Measurements from ENCODE around the gene IFT122.

IFT122 gene

GRCh38 chr3:129461022-129461421 is 21.0 kb downstream of the IFT122 start:
- no peak overlapping the region for H3K4me3 Mint-ChIP-seq
- H3K9me3 Mint-ChIP-seq: no peaks in the 10 kb centered on the region
- TF ChIP-seq CTCF (IDR thresholded peaks at IDR 0.05): no peak
- no peaks in the 10 kb centered on the region for H3K4me1 Mint-ChIP-seq
- H3K27me3 Mint-ChIP-seq (ENCODE audit: low read depth, poor library complexity): no peaks in the 10 kb centered on the region
- no peak for DNase-seq
- H3K27ac Mint-ChIP-seq: no peak overlapping the region
- peaks cover 39% of the 10 kb centered on the region for H3K36me3 Mint-ChIP-seq (ENCODE audit: low read depth)

GRCh38 chr3:129461461-129462146 is 21.6 kb downstream of the IFT122 start:
- no peak overlapping the region for H3K27ac Mint-ChIP-seq
- no peak overlapping the region for H3K4me3 Mint-ChIP-seq
- no peak for TF ChIP-seq CTCF (IDR thresholded peaks at IDR 0.05)
- no peak for DNase-seq
- no peaks in the 10 kb centered on the region for H3K9me3 Mint-ChIP-seq
- H3K4me1 Mint-ChIP-seq: no peaks in the 10 kb centered on the region
- peaks cover under 1% of the 10 kb centered on the region for H3K27me3 Mint-ChIP-seq (ENCODE audit: low read depth, poor library complexity)
- H3K36me3 Mint-ChIP-seq (ENCODE audit: low read depth): peaks cover 38% of the 10 kb centered on the region

- Mint-ChIP-seq H3K27ac (no peak overlapping the region), H3K4me1 (no peaks in the 10 kb centered on the region), H3K27me3 (ENCODE audit: low read depth, poor library complexity) (peaks cover 4% of the 10 kb centered on the region), H3K36me3 (ENCODE audit: low read depth) (peaks cover 36% of the 10 kb centered on the region), H3K9me3 (no peaks in the 10 kb centered on the region), H3K4me3 (no peak overlapping the region)
- DNase-seq: no peak
- TF ChIP-seq CTCF (IDR thresholded peaks at IDR 0.05): no peak
Measured at GRCh38 chr3:129462361-129462968, 22.4 kb downstream of the IFT122 start.

- no peak for TF ChIP-seq CTCF (IDR thresholded peaks at IDR 0.05)
- no peak overlapping the region for H3K4me3 Mint-ChIP-seq
- no peaks in the 10 kb centered on the region for H3K9me3 Mint-ChIP-seq
- H3K4me1 Mint-ChIP-seq: no peaks in the 10 kb centered on the region
- peaks cover 4% of the 10 kb centered on the region for H3K27me3 Mint-ChIP-seq (ENCODE audit: low read depth, poor library complexity)
- peaks cover 35% of the 10 kb centered on the region for H3K36me3 Mint-ChIP-seq (ENCODE audit: low read depth)
- H3K27ac Mint-ChIP-seq: no peak overlapping the region
- DNase-seq: no peak
Measured at GRCh38 chr3:129463094-129463493, 23.1 kb downstream of the IFT122 start.

GRCh38 chr3:129463716-129464115 is 23.7 kb downstream of the IFT122 start:
- Mint-ChIP-seq H3K4me3 (no peak overlapping the region), H3K4me1 (no peaks in the 10 kb centered on the region), H3K27ac (no peak overlapping the region), H3K36me3 (ENCODE audit: low read depth) (peaks cover 35% of the 10 kb centered on the region), H3K27me3 (ENCODE audit: low read depth, poor library complexity) (peaks cover 4% of the 10 kb centered on the region), H3K9me3 (no peaks in the 10 kb centered on the region)
- TF ChIP-seq CTCF (IDR thresholded peaks at IDR 0.05): no peak
- DNase-seq: no peak

GRCh38 chr3:129467932-129468331 is 27.9 kb downstream of the IFT122 start:
- TF ChIP-seq CTCF (IDR thresholded peaks at IDR 0.05): no peak
- no peaks in the 10 kb centered on the region for H3K9me3 Mint-ChIP-seq
- peaks cover 4% of the 10 kb centered on the region for H3K27me3 Mint-ChIP-seq (ENCODE audit: low read depth, poor library complexity)
- DNase-seq: no peak
- peak overlapping the region; percentile 60 for H3K27ac Mint-ChIP-seq
- H3K4me3 Mint-ChIP-seq: no peak overlapping the region
- H3K36me3 Mint-ChIP-seq (ENCODE audit: low read depth): peaks cover 34% of the 10 kb centered on the region
- H3K4me1 Mint-ChIP-seq: no peaks in the 10 kb centered on the region
